ENCODE measurements around the gene KLHL7. TPM values are rescaled to one million over a fixed set of nuclear protein-coding genes. Genes with fewer than 3 reads are reported as not detected.

The KLHL7 gene
- polyA plus RNA-seq, 1 donor (not counting 4 experiments of a cell fraction or from before 2014, with no cell fraction given), result 43.1 TPM

DNA sequence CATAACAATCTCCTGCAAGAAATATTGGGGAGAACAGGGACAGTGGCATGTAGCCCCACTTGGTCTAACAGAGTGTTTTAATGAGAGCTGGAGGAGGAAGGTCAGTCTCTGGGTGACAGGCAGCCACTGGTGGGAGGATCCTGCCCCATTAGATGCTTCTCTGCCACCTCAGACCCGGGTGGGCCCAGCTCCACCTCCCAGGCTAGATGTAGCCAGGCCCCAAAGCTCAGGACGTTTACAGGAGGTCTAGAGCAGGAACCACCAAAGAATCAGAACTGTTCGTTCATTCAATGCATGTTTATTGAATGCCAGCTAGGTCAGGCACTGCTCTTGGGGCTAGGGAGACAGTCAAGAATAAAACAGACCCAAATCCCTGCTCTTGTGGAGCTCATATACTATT is 112.6 kb downstream of the KLHL7 start:
- no peaks in the 10 kb centered on the region for H4K20me1 ChIP-seq (ENCODE audit: control insufficient read depth, extremely low read depth, insufficient read depth, low read length)
- H3K9ac ChIP-seq (ENCODE audit: control insufficient read depth, extremely low read depth, insufficient read depth, low read length), result no peak overlapping the region
- FAIRE-seq (no peak), DNase-seq (ENCODE audit: low read depth, low spot score) (no peak)
- H3K27me3 ChIP-seq (ENCODE audit: control insufficient read depth, extremely low read depth, insufficient read depth, low read length), result no peaks in the 10 kb centered on the region
- no peak overlapping the region for H2AFZ ChIP-seq (ENCODE audit: control insufficient read depth, low read length)
- no peaks in the 10 kb centered on the region for H3K79me2 ChIP-seq (ENCODE audit: control insufficient read depth, insufficient read depth, low read length)
- peaks cover 6% of the 10 kb centered on the region for H3K4me1 ChIP-seq (ENCODE audit: control insufficient read depth, extremely low read depth, insufficient read depth, low read length)
- no peaks in the 10 kb centered on the region for H3K9me3 ChIP-seq (ENCODE audit: control insufficient read depth, low read depth, low read length)
- H3K9me1 ChIP-seq (ENCODE audit: control insufficient read depth, extremely low read depth, insufficient read depth, low read length), result no peaks in the 10 kb centered on the region
- no peak overlapping the region for H3K4me2 ChIP-seq (ENCODE audit: control insufficient read depth, extremely low read depth, insufficient read depth, low read depth, low read length)
- no peak for TF ChIP-seq EZH2 (IDR thresholded peaks at IDR 0.05; ENCODE audit: low read length)
- TF ChIP-seq, protein P1, sequence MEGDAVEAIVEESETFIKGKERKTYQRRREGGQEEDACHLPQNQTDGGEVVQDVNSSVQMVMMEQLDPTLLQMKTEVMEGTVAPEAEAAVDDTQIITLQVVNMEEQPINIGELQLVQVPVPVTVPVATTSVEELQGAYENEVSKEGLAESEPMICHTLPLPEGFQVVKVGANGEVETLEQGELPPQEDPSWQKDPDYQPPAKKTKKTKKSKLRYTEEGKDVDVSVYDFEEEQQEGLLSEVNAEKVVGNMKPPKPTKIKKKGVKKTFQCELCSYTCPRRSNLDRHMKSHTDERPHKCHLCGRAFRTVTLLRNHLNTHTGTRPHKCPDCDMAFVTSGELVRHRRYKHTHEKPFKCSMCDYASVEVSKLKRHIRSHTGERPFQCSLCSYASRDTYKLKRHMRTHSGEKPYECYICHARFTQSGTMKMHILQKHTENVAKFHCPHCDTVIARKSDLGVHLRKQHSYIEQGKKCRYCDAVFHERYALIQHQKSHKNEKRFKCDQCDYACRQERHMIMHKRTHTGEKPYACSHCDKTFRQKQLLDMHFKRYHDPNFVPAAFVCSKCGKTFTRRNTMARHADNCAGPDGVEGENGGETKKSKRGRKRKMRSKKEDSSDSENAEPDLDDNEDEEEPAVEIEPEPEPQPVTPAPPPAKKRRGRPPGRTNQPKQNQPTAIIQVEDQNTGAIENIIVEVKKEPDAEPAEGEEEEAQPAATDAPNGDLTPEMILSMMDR (optimal IDR thresholded peaks at IDR 0.05 in 1 of 3, IDR thresholded peaks at IDR 0.05 in 1 of 3, conservative IDR thresholded peaks at IDR 0.05 in 1 of 3; ENCODE audit: extremely low read depth in 1 of 3, insufficient read depth in 2 of 3, low read length in 3 of 3), result no peak
- dilution Hi-C loops (cut with MboI; ENCODE audit: extremely low pct_ligation_motif_present, low sequenced_read_pairs), result no loop called here
- no peaks in the 10 kb centered on the region for H3K36me3 ChIP-seq (ENCODE audit: control insufficient read depth in 2 of 2, extremely low read depth in 1 of 2, insufficient read depth in 2 of 2, low read length in 2 of 2)
- H3K27ac ChIP-seq (ENCODE audit: control insufficient read depth, insufficient read depth, low read length), result no peak overlapping the region
- no peak overlapping the region for H3K4me3 ChIP-seq (ENCODE audit: control insufficient read depth in 2 of 3, extremely low read depth in 1 of 3, insufficient read depth in 2 of 3, low read depth in 1 of 3, low read length in 3 of 3)

DNA sequence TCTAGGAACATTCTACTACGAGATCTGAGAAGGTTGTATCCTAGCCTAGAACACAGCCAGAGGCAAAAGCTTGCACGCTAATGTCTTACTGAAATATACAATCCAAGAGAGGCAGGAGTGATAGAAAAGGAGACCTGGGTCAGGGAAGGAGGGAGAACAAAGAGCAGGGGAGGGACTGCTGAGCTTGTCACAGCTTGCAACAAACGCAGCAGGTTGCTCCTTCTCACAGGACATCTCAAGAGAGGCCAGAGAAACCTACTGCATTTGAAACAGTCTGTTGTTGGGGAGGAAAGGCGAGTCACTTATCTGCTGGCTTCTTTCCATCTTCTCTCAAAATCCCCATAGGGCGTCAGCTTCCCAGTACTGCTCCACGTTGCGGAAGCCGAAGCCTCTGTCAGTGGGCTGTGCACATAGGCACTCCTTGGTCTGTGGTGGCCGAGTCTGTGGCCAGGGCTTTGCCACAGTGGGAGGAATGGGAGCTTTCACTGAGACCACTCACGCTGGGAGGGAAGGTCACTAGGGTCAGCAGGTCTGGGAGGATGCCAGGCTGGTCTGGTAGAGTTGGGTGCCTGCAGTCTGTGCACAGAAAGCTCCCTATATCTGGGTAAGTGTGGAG is 115.2 kb downstream of the KLHL7 start:
- Histone ChIP-seq H3K4me2 (ENCODE audit: control insufficient read depth, extremely low read depth, insufficient read depth, low read depth, low read length) (peak overlapping the region; percentile 23), H2AFZ (ENCODE audit: control insufficient read depth, low read length) (peak overlapping the region; percentile 51), H3K4me3 (ENCODE audit: control insufficient read depth in 2 of 3, extremely low read depth in 1 of 3, insufficient read depth in 2 of 3, low read depth in 1 of 3, low read length in 3 of 3) (no peak overlapping the region), H3K27me3 (ENCODE audit: control insufficient read depth, extremely low read depth, insufficient read depth, low read length) (no peaks in the 10 kb centered on the region), H3K79me2 (ENCODE audit: control insufficient read depth, insufficient read depth, low read length) (no peaks in the 10 kb centered on the region), H3K4me1 (ENCODE audit: control insufficient read depth, extremely low read depth, insufficient read depth, low read length) (peaks cover 6% of the 10 kb centered on the region), H4K20me1 (ENCODE audit: control insufficient read depth, extremely low read depth, insufficient read depth, low read length) (no peaks in the 10 kb centered on the region), H3K36me3 (ENCODE audit: control insufficient read depth in 2 of 2, extremely low read depth in 1 of 2, insufficient read depth in 2 of 2, low read length in 2 of 2) (no peaks in the 10 kb centered on the region), H3K27ac (ENCODE audit: control insufficient read depth, insufficient read depth, low read length) (no peak overlapping the region), H3K9me1 (ENCODE audit: control insufficient read depth, extremely low read depth, insufficient read depth, low read length) (no peaks in the 10 kb centered on the region), H3K9ac (ENCODE audit: control insufficient read depth, extremely low read depth, insufficient read depth, low read length) (no peak overlapping the region), H3K9me3 (ENCODE audit: control insufficient read depth, low read depth, low read length) (no peaks in the 10 kb centered on the region)
- FAIRE-seq, result peak; percentile 13
- TF ChIP-seq EZH2 (IDR thresholded peaks at IDR 0.05; ENCODE audit: low read length), result no peak
- TF ChIP-seq, protein P1 (optimal IDR thresholded peaks at IDR 0.05 in 1 of 3, IDR thresholded peaks at IDR 0.05 in 1 of 3, conservative IDR thresholded peaks at IDR 0.05 in 1 of 3; ENCODE audit: extremely low read depth in 1 of 3, insufficient read depth in 2 of 3, low read length in 3 of 3), result no peak
- dilution Hi-C loops (cut with MboI; ENCODE audit: extremely low pct_ligation_motif_present, low sequenced_read_pairs), result no loop called here
- DNase-seq (ENCODE audit: low read depth, low spot score), result no peak
